ENCODE data around the gene H2AZ1.

- TF ChIP-seq CTCF (IDR thresholded peaks at IDR 0.05) (no peak), POLR2A (IDR thresholded peaks at IDR 0.05) (no peak)
Measured at GRCh38 chr4:99947190-99947578, 2.9 kb downstream of the H2AZ1 start.
